Measurements from ENCODE around the gene FKBP5.
"Not testable (repeated sequence)": the region's sequence is repeated elsewhere in the genome, so short reads cannot be mapped to it uniquely, and the experiment has no call there.

- TF ChIP-seq POLR2A (IDR thresholded peaks at IDR 0.05; ENCODE audit: low read length): peak; percentile 25
- TF ChIP-seq GATA1 (IDR thresholded peaks at IDR 0.05; ENCODE audit: low read depth, low read length): not testable (repeated sequence)
These were observed 117.8 kb downstream of the FKBP5 start for GRCh38 chr6:35570885-35571330.
